AG04449 (cell line): ENCODE measurements around the gene FAM72D.
"Not testable (repeated sequence)": the region's sequence is repeated elsewhere in the genome, so short reads cannot be mapped to it uniquely, and the experiment has no call there.

ENCODE experiments used
- CTCF ChIA-PET: fragments of 350-600 bp; formaldehyde crosslinking; extraction: SDS; loops from one replicate; lab custom pipeline; 2021; ENCODE audit warnings: antibody characterized with exemption; lab: Yijun Ruan, JAX
- POLR2A ChIA-PET: fragments of 400-600, 350-600 bp; formaldehyde crosslinking; extraction: SDS; loops from one replicate; lab custom pipeline; 2020; ENCODE audit warnings: antibody characterized with exemption, inconsistent platforms; lab: Yijun Ruan, JAX
- DNase-seq: peaks from one replicate; pipeline ENCODE4 v3.0.0-alpha.2; 2010; ENCODE audit warnings: low read depth, low spot score
- H3K4me3 ChIP-seq: 2 replicates; pipeline ENCODE4 v1.5.1; 2011; ENCODE audit warnings: low read depth, mild to moderate bottlenecking, control low read depth, low read length

FAM72D gene

DNA sequence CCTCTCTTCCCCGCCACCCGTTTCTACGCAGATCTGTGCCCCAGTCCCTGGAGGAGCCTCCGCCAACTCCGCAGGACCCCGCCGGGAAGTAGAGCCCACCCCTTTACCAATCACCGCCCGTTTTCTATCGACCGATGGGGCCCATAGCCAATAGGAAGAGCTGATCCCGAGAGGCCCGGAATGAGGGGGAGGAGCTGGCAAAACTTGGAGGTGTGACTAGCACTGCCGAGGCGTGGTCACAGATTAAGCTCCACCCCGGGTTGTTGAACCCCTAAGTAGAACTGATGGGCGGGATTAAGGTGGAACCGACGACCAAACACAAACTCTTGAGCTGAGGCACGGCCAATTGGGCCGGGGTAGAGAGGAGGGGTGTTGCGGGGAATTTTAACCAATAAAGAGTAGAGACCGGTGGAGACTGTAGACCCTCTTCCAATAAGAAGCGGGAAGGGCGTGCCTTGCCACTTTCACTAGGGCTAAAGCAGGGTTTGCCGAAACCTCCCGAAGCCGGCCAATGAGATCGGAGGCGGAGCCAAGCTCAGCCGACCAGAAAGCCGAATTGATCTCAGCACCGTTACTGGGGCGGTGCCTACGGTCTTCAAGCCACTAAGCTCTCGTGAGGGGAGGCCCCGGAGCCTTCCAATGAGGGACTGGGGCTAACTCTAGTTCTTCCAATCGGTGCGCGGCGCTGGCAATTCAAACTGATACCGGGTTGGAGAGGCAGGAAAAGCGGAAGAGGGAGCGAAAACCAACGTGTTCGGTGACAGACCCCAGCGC lies at the start of gene FAM72D, which contains the start of gene SRGAP2B:
Gene FAM72D (plus strand): TSS at position 691 of the 774 bp plus-strand sequence. CDS start 874 bp downstream, outside the sequence.
Gene SRGAP2B (minus strand): TSS at position 45 of the 774 bp plus-strand sequence. CDS start 2,427 bp downstream, outside the sequence.
- POLR2A ChIA-PET, DNase-seq, CTCF ChIA-PET: not testable (repeated sequence)
- peak within 1 kb of the TSS; percentile 53 for H3K4me3 ChIP-seq

DNA sequence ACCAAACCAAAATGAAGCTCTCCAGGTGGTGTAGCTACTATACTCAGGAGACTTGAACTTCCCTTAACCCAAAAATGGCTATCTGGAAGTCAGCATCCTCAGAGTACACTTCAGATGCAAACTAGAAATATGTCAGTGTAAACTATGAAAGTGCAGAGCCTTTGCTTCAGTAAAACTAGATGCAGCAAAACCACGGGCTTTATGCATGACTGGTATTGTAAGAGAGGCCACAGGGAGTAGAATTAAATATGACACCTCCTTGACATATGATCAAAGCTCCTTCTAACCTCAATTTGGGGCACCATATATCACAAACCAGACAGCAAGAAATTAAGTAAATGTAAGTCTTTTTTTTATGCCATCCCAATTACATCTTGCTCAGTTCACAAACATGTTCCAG lies 48.2 kb upstream of the FAM72D start:
- POLR2A ChIA-PET, H3K4me3 ChIP-seq, CTCF ChIA-PET, DNase-seq: not testable (repeated sequence)

DNA sequence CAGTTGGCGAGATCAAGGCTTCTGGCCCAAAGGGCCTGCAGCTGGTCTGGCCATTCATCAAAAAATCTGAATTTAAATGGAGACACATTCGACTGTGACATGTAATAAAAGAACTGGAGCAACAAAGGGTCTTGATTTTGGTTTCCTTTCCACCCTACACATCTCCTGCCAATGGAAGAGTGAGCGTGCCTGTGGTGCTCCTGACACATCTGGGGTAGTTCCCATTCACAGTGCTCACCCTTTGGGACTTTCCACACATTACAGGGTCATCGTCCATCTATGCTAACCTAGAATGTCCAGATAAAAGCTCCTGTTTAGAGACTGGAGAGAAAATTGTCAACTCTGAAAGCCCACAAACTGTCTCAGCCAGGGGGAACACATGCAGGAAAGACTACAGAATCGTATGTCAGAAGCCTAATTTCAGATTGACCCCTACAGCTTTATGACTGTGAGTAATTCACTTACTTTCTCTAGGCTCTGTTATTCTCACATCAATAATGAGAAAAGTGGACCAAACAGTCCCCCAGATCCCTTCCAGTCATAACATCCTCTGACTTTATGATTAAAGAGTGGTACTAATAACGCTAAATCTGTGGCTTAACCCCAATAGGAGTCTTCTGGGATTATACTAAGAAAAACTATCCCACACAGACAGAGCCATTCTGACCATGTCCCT lies 47.5 kb upstream of the FAM72D start:
- CTCF ChIA-PET, DNase-seq, POLR2A ChIA-PET, H3K4me3 ChIP-seq: not testable (repeated sequence)

DNA sequence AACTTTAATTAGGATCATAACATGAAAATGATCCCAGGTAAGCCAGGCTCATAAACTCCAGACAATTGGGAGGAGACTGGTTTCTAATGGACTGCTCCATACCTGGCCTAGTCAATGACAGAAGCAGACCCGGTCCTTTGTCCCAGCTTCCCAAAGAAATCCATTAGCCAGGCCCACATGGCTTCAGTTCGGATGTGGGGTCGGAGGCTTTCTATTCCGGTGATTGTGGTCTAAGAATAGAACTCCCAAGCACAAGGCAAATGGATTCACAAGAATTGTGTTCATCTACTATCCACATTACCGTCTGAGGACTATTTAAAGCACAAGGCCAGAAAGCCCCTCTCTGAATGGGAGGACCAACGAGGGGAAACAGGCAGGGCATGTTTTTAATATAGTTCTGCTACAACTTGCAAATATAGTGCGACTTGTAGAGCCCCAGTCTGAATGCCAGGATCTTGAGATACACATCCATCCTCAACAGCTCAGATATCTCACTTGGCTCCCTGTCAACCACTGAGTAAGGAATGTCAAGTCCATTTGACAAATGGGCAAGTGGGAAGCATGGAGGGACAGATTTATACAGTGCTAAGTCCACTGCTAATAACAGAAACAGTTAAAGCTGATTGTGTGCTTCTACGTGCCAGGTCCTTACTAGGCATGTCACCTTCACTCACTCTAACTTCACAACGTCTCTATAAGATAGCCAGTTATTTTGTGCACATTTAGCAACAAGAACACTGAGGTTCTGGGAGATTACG lies 43.6 kb upstream of the FAM72D start:
- POLR2A ChIA-PET, H3K4me3 ChIP-seq, CTCF ChIA-PET, DNase-seq: not testable (repeated sequence)

DNA sequence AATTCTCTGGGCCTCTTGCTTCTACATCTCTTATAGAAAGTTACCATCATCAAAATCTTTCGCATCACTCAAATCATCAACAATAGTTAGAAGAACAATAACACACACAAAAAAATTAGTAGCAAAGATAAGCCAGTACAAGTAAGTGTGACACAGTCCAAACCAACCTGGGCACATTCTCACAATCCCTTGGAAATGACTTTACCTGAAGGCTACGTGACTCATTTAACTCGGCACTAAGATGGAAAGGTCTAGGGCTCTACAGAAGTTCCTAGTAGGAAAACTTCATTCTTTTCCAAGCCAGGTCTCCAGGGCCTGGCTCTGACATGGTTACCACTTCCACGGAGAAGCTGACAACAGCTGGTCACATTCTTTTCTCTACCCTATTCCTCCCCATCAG lies 42.3 kb upstream of the FAM72D start:
- POLR2A ChIA-PET, DNase-seq, CTCF ChIA-PET, H3K4me3 ChIP-seq: not testable (repeated sequence)

DNA sequence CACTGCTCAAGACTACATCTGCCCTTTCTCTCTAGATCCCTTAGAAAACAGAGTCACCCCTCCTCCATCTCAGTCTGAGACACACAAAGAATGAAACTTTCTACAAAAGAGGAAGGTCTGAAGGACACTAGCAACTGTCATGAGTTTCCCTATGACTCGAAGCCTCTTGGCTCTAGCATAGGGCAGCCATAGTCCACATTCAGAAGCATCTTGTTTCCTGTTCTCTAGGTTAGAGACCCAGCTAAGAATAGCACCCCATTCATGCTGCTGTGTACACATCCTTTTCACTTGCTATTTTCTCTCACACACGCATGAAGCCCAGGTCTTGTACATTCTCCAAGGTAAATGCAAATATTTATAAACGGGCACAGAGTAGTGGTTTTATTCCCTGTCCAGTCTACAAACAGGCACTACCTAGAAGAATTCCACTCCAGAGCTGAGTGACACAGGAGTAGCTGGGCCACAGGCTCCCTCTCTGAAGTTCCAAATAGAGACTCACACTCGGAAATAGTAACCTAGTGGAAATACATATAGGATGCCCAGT lies 40.5 kb upstream of the FAM72D start:
- POLR2A ChIA-PET, CTCF ChIA-PET, DNase-seq, H3K4me3 ChIP-seq: not testable (repeated sequence)

DNA sequence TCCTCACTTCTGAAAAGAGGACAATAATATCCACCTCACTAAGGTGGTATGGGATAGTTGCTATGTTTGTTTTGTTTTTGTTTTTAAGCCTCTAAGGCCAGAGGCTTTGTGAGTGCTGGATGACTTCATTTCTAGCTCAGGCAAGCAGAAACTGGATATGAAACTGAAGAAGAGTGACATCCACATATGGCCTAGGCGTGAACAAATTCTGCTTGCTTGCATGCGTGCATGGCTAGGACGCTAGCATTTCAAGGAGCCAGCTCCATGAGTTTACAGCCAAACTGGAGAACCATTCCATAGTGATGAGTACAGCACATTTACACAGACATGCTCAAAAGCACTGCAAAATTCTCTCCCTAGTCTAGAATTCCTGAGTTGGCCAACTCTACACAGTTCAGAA lies 37.6 kb upstream of the FAM72D start:
- H3K4me3 ChIP-seq, CTCF ChIA-PET, POLR2A ChIA-PET, DNase-seq: not testable (repeated sequence)

DNA sequence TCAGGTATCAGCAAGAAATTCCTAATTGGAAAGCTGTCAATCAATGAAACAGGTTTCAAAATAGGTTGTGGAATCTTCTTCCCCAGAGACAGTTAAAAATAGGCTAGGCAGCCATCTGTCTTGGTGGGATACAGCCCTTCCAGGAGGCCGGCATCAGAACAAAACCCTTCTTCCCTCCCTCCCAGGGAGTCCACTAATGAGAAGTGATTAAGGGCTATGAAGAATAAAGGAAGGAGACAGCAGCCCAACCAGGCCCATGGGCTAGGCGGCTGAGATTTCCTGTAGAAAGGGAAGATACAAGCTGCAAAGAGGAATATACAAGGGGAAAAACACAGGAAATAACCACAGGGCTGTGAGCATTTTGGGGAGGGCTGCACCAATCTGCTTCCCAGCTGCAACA lies 32.5 kb upstream of the FAM72D start:
- H3K4me3 ChIP-seq, DNase-seq, POLR2A ChIA-PET, CTCF ChIA-PET: not testable (repeated sequence)

DNA sequence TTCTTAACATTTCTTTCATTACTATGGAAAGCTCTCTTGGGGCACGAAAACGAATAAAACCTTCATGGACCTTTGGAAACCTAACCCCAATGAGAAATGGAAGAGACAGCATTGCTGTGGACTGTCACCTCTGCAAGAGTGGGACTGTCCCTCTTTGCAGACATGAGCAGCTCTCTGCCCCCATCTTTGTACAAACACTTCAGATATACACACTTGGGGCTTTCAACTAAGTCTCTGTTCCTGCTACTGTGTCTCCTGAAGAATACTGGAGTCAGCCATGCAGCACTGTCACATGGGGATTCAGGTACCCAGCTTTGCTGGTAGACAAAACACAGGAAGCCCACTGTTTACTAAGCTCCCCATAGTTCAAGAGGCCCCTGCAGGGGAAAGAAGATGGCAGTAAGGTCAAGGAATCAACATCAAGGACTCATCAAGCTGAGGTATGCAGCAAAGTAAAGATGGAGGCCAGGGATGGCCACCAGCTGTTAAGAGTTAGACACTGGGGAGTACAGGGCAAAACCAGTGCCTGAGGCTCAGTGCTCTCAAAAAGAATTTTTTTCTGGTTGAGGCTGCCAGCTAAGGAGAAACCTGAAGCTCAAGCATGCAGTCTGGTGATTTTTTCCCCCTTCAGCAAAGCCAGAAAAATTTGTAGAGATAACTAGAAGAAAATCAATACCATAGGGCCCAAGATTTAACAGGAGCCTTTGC lies 31.7 kb upstream of the FAM72D start:
- DNase-seq, POLR2A ChIA-PET, CTCF ChIA-PET, H3K4me3 ChIP-seq: not testable (repeated sequence)

DNA sequence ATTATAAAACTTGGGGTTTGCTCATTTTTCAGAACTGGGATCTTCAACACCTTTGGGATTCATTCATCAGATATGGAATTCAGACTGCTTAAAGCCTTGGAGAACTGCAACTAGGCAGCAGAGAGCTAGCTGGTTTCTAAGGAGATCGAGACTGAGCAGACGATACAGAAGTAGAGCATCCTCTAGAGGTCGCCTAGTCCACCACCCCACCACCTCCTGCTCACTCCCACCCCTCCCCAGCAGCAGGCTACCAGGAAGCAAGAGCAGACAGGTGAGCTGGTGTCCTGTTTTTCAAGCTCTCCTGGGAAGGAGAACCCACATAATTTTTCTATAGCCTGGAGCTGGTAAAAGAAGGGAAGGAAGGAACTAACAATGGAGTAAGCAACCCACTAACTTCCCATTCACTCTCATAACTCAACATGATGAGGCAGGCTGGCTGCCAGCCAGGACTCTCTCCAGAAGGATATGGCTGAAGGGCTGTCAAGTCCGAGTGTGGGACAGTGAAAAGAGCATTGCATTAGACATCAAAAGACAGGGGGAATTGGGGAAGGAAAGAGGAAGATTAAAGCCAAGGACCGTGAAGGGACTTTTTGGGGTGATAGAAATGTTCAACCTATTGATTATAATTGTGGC lies 30.5 kb upstream of the FAM72D start:
- CTCF ChIA-PET, DNase-seq, POLR2A ChIA-PET: not testable (repeated sequence)

DNA sequence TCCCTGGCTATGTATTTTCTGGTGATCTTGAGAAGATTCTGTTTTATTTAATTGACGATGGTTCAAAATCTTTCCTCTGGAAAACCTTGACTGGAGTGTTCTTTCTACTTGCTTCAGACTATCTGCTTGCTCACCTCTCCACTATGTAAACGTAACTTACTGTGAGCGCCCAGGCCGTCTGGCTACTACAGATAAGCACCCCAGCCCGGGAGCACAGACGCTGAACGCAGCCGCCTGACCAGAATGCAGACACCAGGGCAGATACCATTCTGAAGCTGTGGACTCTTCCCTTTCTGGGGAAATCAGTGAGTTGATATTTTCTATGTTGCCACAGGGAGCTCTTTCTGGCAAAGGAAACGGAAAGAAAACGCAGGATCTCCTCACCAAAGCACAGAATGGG lies 29.3 kb upstream of the FAM72D start:
- POLR2A ChIA-PET, CTCF ChIA-PET, DNase-seq, H3K4me3 ChIP-seq: not testable (repeated sequence)

More for the DNA sequence above, 30.5 kb upstream of the FAM72D start:
- H3K4me3 ChIP-seq: not testable (repeated sequence)

DNA sequence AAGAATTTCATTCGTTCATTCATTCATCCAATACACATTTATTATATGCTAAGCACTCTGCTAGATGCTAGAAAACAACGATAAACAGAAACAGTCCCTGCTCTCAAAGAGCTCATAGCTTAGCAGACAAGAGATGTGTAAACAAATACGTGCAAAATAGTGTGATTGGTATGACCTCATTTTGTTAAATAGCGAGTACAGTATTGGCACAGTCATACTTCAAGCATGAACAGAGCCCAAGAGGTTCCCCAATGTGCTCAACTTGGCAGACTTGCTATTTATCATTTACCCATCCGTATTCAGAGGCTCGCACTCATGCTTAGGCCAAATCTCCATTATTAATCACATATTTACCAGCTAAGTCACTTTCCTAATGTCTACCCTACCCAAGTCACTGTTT lies 24.2 kb upstream of the FAM72D start:
- DNase-seq, H3K4me3 ChIP-seq, CTCF ChIA-PET, POLR2A ChIA-PET: not testable (repeated sequence)

DNA sequence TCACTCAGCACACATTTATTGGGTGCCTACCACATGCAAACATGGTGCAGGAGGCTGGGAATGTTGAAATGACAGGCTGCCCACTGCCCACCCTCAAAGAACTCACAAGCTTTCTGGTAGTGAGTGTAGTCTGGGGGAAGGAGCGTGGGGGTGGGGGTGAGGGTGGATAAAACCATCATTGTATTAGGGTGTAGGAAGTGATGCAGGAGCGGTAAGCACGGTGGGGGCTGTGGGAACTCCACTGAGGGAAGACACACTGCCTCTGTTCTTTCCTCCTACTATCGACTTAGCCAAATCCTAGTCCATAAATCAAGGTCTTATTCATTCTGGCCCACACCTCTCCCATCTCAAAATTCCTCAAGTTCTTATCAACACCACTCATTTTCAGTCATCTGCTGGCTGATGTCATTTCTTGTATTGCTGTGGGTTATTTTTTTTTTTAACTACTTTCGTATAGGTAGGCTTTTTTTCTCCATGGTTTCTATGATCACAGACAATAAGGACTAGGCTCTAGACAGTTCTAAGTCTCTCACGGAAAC lies 21.7 kb upstream of the FAM72D start:
- POLR2A ChIA-PET, H3K4me3 ChIP-seq, CTCF ChIA-PET, DNase-seq: not testable (repeated sequence)

DNA sequence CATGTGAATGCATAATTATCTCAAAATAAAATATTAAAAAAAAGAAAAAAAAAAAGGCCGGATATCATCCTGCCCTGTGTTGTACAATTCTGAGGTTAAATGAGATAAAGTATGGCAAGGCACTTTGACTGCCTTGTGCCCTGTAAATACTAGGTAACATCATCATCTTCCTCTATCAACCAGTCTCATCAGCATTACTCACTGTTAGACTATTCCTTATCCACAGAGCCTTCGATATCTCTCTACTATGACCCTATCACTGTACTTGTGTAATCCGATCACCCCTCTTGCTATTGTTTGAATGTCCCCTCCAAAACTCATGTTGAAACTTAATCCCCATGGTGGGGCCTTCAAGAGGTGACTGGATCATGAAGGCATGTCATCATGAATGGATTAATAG lies 18.9 kb upstream of the FAM72D start:
- CTCF ChIA-PET: not testable (repeated sequence)

More for the DNA sequence above, 18.9 kb upstream of the FAM72D start:
- H3K4me3 ChIP-seq, DNase-seq, POLR2A ChIA-PET: not testable (repeated sequence)
